B cell (primary cell): ENCODE measurements around the gene WDR7. TPM values are rescaled to one million over a fixed set of nuclear protein-coding genes. Genes with fewer than 3 reads are reported as not detected.

ENCODE experiments used
- ATAC-seq: fragments of 200-7000 bp; cut with Tn5 transposase; one replicate; pipeline ENCODE4 v1.10.0; 2021; ENCODE audit warnings: low read depth, mild to moderate bottlenecking, moderate number of reproducible peaks, moderate library complexity
- CTCF ChIA-PET: fragments of 350-600 bp; sonication (Branson Sonifier 250); formaldehyde crosslinking; loops from one replicate; lab custom pipeline; 2021; ENCODE audit warnings: antibody characterized with exemption, inconsistent platforms; lab: Charles Lee
- POLR2A ChIA-PET: fragments of 350-600 bp; sonication (Branson Sonifier 250); formaldehyde crosslinking; loops from one replicate; lab custom pipeline; 2021; ENCODE audit warnings: antibody characterized with exemption; lab: Charles Lee
- DNase-seq: peaks from one replicate; pipeline ENCODE4 v3.0.0; 2013
- H2AFZ ChIP-seq: 2 replicates; pipeline ENCODE4 v1.6.1; 2012; ENCODE audit warnings: mild to moderate bottlenecking, low read depth, low read length; ENCODE audit not compliant: insufficient read depth, poor library complexity, severe bottlenecking
- H3K27ac ChIP-seq, 2 donors: 1 replicate in 1 of 2; 2 replicates in 1 of 2; pipeline ENCODE4 v1.5.1; 2012 to 2013; ENCODE audit warnings: low read length in 2 of 2, mild to moderate bottlenecking in 2 of 2, moderate library complexity in 1 of 2
- H3K27me3 ChIP-seq, 4 experiments: fragments of 200-600 bp in 1 of 4; sonication (generic) in 1 of 4; replicated peaks in 1 of 4; 1 replicate in 2 of 4; 2 replicates in 2 of 4; pipeline versions ENCODE4 v1.6.1 to v1.7.0; 2013 to 2016; ENCODE audit warnings: low read length in 3 of 4, mild to moderate bottlenecking in 2 of 4, mixed read lengths in 1 of 4, moderate library complexity in 1 of 4; ENCODE audit not compliant: insufficient read depth in 4 of 4, control insufficient read depth in 3 of 4; ENCODE audit errors: control extremely low read depth in 1 of 4
- H3K36me3 ChIP-seq, 2 experiments: replicated peaks in 1 of 2; 1 replicate in 1 of 2; 2 replicates in 1 of 2; pipeline versions ENCODE4 v1.6.1 to v1.7.1; 2013; ENCODE audit warnings: low read length in 1 of 2; ENCODE audit not compliant: insufficient read depth in 2 of 2, control insufficient read depth in 1 of 2; ENCODE audit errors: control extremely low read depth in 1 of 2, extremely low read depth in 1 of 2
- H3K4me1 ChIP-seq, 2 donors: fragments of 200-600 bp in 1 of 2; sonication (generic) in 1 of 2; 1 replicate in 1 of 2; 2 replicates in 1 of 2; pipeline versions ENCODE4 v1.5.1 to v1.6.1; 2013 to 2017; ENCODE audit warnings: low read length in 2 of 2; ENCODE audit not compliant: control insufficient read depth in 2 of 2, insufficient read depth in 2 of 2
- H3K4me2 ChIP-seq: replicated peaks from 2 replicates; pipeline ENCODE3; 2012; ENCODE audit warnings: mild to moderate bottlenecking, low read depth, low read length; ENCODE audit not compliant: poor library complexity, severe bottlenecking
- H3K4me3 ChIP-seq, 5 experiments: fragments of 200-600 bp in 1 of 5; sonication (generic) in 1 of 5; 1 replicate in 3 of 5; 2 replicates in 2 of 5; pipeline versions ENCODE4 v1.5.1 to v1.7.0; 2011 to 2016; ENCODE audit warnings: low read length in 4 of 5, mild to moderate bottlenecking in 4 of 5, low read depth in 2 of 5, control low read depth in 1 of 5, moderate library complexity in 1 of 5; ENCODE audit not compliant: insufficient read depth in 1 of 5; ENCODE audit errors: control extremely low read depth in 1 of 5, extremely low read depth in 1 of 5
- H3K79me2 ChIP-seq: fragments of 200-600 bp; sonication (generic); one replicate; pipeline ENCODE4 v1.6.0; 2016; ENCODE audit warnings: low read length; ENCODE audit not compliant: control insufficient read depth, insufficient read depth
- H3K9ac ChIP-seq: fragments of 200-600 bp; sonication (generic); 2 replicates; pipeline ENCODE4 v1.6.1; 2017; ENCODE audit warnings: mild to moderate bottlenecking, low read length, moderate library complexity
- H3K9me3 ChIP-seq, 3 donors: one replicate each; pipeline versions ENCODE4 v1.6.1 to v1.7.1; 2013; ENCODE audit warnings: low read length in 2 of 3; ENCODE audit not compliant: control insufficient read depth in 2 of 3, insufficient read depth in 1 of 3; ENCODE audit errors: control extremely low read depth in 1 of 3
- H4K20me1 ChIP-seq: 2 replicates; pipeline ENCODE4 v1.6.0; 2012; ENCODE audit warnings: mild to moderate bottlenecking, low read length; ENCODE audit not compliant: insufficient read depth, control insufficient read depth, poor library complexity, severe bottlenecking
- H3K27ac Mint-ChIP-seq: one replicate; pipeline ENCODE4 v1.8.0; 2021; ENCODE audit warnings: mixed read lengths
- H3K27me3 Mint-ChIP-seq: one replicate; pipeline ENCODE4 v1.8.0; 2021; ENCODE audit warnings: mixed read lengths
- H3K4me1 Mint-ChIP-seq: one replicate; pipeline ENCODE4 v1.8.0; 2021; ENCODE audit warnings: mixed read lengths
- H3K4me3 Mint-ChIP-seq: one replicate; pipeline ENCODE4 v1.8.0; 2021; ENCODE audit warnings: mixed read lengths
- H3K9me3 Mint-ChIP-seq: one replicate; pipeline ENCODE4 v1.8.0; 2022; ENCODE audit warnings: mixed read lengths; ENCODE audit not compliant: insufficient read depth
- CTCF ChIP-seq: fragments of 200-600 bp; IDR thresholded peaks from one replicate; pipeline ENCODE4 v1.8.0; 2022; ENCODE audit warnings: antibody characterized with exemption, mild to moderate bottlenecking
- EZH2 ChIP-seq: IDR thresholded peaks from 2 replicates; pipeline ENCODE4 v1.6.1; 2012; ENCODE audit warnings: borderline replicate concordance, low read depth, mild to moderate bottlenecking, moderate library complexity, low read length; ENCODE audit not compliant: insufficient read depth, poor library complexity, severe bottlenecking
- WGBS: methylation state at CpG from one replicate; pipeline ENCODE4 v1.1.5; 2013; ENCODE audit warnings: missing lambda C conversion rate; ENCODE audit not compliant: insufficient coverage; 5-methylcytosine and 5-hydroxymethylcytosine counted together
- intact Hi-C: fragments of 100-400 bp; cut with micrococcal nuclease; formaldehyde crosslinking; loops from one replicate; pipeline ENCODE4 v1.10.0; 2022
- polyA plus RNA-seq: library from polyadenylated mRNA; depleted of rRNA; stranded (reverse); fragments of >200 nt; gene quantifications from 2 replicates; pipeline ENCODE4 v1.2.3, GENCODE V29; 2012
- total RNA-seq, 2 donors: library from RNA; stranded (reverse); fragments of 120-200 nt in 1 of 2; gene quantifications; 1 replicate in 1 of 2; 2 replicates in 1 of 2; pipeline versions ENCODE4 v1.2.3 to v1.2.4, GENCODE V29; 2013 to 2022

The WDR7 gene
- total and polyA plus RNA-seq, 2 donors (not counting 1 experiment from before 2014, with no cell fraction given): 5.5 to 45.0 TPM

GRCh38 chr18:56804395-56804794, 153.2 kb downstream of the WDR7 start:
- no CpG with 5 or more reads among the region's 5 CpGs for WGBS
- Histone ChIP-seq H4K20me1 (no peaks in the 10 kb centered on the region), H2AFZ (no peak overlapping the region), H3K27me3 (no peaks in the 10 kb centered on the region), H3K79me2 (no peaks in the 10 kb centered on the region), H3K4me3 (no peak overlapping the region), H3K4me2 (no peak overlapping the region), H3K9me3 (peaks cover 0 to 2% (median 0%) of the 10 kb centered on the region in 3 donors), H3K9ac (no peak overlapping the region), H3K27ac (no peak overlapping the region), H3K4me1 (no peaks in the 10 kb centered on the region), H3K36me3 (peaks cover 0 to 1% of the 10 kb centered on the region in 2 experiments)
- TF ChIP-seq CTCF: no peak
- TF ChIP-seq EZH2: no peak
- POLR2A ChIA-PET: no interaction called here
- ATAC-seq: no peak
- H3K9me3 Mint-ChIP-seq: peaks cover 2% of the 10 kb centered on the region
- H3K4me3 Mint-ChIP-seq: no peak overlapping the region
- intact Hi-C loops: no loop called here
- H3K4me1 Mint-ChIP-seq: no peaks in the 10 kb centered on the region
- no peaks in the 10 kb centered on the region for H3K27me3 Mint-ChIP-seq
- CTCF ChIA-PET: no interaction called here
- no peak for DNase-seq
- H3K27ac Mint-ChIP-seq: no peak overlapping the region

DNA sequence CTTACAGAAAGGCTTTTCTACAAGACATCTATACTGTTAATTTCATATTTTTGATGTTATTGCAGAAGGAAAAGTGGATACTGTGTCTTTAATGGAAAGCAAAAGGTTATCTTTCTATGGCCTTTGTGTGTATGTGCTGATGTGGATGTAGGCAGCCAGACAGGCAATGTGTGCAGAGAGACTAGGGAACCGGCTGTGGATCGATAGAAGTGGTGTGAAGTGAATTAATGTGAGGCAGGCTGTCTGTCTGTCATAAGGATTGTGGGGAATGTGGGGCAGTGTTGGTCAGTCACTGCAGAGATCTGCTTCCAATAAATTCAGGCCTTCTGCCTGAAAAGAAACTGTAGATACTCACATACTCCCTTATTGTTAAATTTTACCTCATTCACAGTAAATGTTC, 156.7 kb downstream of the WDR7 start:
- Histone ChIP-seq H3K9ac (no peak overlapping the region), H3K36me3 (peaks cover 0 to 1% of the 10 kb centered on the region in 2 experiments), H3K9me3 (peaks cover 0 to 1% (median 0%) of the 10 kb centered on the region in 3 donors), H2AFZ (no peak overlapping the region), H3K79me2 (no peaks in the 10 kb centered on the region), H4K20me1 (no peaks in the 10 kb centered on the region), H3K27ac (no peak overlapping the region), H3K4me3 (no peak overlapping the region), H3K4me1 (no peaks in the 10 kb centered on the region), H3K27me3 (no peaks in the 10 kb centered on the region), H3K4me2 (no peak overlapping the region)
- Mint-ChIP-seq H3K4me1 (no peaks in the 10 kb centered on the region), H3K4me3 (no peak overlapping the region), H3K27me3 (no peaks in the 10 kb centered on the region), H3K27ac (no peak overlapping the region), H3K9me3 (no peaks in the 10 kb centered on the region)
- DNase-seq (no peak), ATAC-seq (no peak)
- CTCF ChIA-PET: no interaction called here
- POLR2A ChIA-PET: no interaction called here
- TF ChIP-seq EZH2 (no peak), CTCF (no peak)
- intact Hi-C loops: no loop called here
- 100% methylated on average over 2 of the region's 2 CpGs for WGBS
